Measurements from ENCODE around the gene CGB8. TPM values are rescaled to one million over a fixed set of nuclear protein-coding genes. Genes with fewer than 3 reads are reported as not detected.
"Not testable (repeated sequence)": the region's sequence is repeated elsewhere in the genome, so short reads cannot be mapped to it uniquely, and the experiment has no call there.

Gene CGB8
- total RNA-seq, 2 donors from 2014 or later = not detected

DNA sequence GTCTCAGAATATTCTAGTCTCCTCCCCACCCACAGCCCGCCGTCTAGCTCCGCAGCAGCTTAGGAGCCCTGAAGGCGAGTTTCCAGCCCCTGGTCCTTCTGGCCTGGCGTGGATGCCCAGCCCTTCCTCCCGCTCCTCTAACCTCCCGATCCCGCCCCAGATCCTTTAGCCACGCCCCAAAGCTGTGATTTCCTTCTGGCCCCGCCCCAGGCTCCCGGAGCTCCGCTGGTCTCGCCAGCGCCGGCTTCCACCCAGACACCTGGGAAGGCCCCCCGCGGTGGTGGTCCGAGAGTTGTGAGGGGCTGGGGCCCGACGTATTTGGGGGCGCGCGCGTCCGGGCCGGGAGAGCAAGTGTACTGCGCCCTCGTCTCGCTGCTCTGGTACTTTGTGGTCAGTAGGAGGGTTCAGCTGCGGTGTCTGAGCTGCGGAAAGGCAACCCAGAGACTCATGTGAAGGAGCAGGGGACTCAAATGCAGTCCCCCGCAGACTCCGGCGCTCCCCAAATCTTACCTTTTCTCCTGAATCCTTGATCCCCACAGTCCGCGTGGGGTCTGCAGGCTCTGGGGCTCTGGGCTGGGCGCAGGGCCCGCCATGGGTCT lies 8.8 kb upstream of the CGB8 start, which contains the start of gene CGB7:
Gene CGB7 (minus strand): TSS at position 114 of the 599 bp plus-strand sequence. CDS start 2,374 bp downstream, outside the sequence.
- 21 to 25% methylated on average over 13 to 38 of the region's 38 CpGs for WGBS, 2 experiments (ENCODE audit: insufficient coverage in 1 of 2, insufficient read length in 1 of 2)
- H3K9ac ChIP-seq (ENCODE audit: extremely low read depth, low read length, poor library complexity, severe bottlenecking) = no peak within 1 kb of the TSS
- TF ChIP-seq, protein P1, sequence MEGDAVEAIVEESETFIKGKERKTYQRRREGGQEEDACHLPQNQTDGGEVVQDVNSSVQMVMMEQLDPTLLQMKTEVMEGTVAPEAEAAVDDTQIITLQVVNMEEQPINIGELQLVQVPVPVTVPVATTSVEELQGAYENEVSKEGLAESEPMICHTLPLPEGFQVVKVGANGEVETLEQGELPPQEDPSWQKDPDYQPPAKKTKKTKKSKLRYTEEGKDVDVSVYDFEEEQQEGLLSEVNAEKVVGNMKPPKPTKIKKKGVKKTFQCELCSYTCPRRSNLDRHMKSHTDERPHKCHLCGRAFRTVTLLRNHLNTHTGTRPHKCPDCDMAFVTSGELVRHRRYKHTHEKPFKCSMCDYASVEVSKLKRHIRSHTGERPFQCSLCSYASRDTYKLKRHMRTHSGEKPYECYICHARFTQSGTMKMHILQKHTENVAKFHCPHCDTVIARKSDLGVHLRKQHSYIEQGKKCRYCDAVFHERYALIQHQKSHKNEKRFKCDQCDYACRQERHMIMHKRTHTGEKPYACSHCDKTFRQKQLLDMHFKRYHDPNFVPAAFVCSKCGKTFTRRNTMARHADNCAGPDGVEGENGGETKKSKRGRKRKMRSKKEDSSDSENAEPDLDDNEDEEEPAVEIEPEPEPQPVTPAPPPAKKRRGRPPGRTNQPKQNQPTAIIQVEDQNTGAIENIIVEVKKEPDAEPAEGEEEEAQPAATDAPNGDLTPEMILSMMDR (conservative IDR thresholded peaks at IDR 0.05) = no peak

DNA sequence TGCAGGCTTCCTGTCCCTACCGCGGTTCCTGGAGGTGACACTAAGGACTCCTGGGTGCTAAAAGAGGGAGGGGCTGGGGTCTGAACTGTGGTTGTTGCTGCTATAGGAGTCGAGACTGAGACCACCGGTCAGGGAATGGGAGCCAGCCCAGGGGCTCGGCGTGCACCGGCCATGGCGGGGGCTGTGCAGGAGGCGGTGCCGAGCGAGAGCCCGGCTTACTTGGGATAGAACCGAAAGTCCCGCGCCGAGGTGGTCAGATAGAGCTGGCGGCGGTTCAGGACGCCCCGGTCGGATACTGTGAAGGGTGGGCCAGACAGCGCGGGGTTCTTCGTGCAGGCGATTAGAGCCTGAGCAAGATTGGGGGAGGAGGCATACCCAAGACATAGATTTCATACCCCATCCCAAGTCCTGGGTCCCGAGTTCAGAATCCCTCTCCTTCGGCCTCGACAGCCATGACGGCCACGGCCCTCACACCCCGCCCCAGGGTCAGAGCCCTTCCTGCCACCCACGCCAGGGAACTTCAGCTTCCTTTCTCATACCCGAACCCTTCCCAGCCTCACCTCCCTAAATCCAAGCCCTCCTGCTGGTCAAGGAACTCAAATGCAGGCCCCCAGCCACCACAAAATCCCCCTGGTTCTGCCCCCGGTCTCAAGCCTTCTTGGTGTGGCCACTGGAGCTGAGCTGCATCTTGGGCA lies 8.1 kb upstream of the CGB8 start:
- not testable (repeated sequence) for H3K4me1 ChIP-seq (ENCODE audit: control insufficient read depth, insufficient read depth, low read length); H3K27ac ChIP-seq (ENCODE audit: low read depth, low read length); H3K36me3 Mint-ChIP-seq (ENCODE audit: low read depth); H3K9me3 ChIP-seq (ENCODE audit: control insufficient read depth, low read length); H3K36me3 ChIP-seq (ENCODE audit: control insufficient read depth, insufficient read depth, low read length); H3K9me3 Mint-ChIP-seq; H3K27ac Mint-ChIP-seq; H3K9ac ChIP-seq (ENCODE audit: extremely low read depth, low read length, poor library complexity, severe bottlenecking); H3K4me1 Mint-ChIP-seq
- Mint-ChIP-seq H3K4me3 (peak overlapping the region; percentile 52), H3K27me3 (ENCODE audit: insufficient read depth) (peaks cover 79% of the 10 kb centered on the region)
- peak; percentile 64 for DNase-seq
- Histone ChIP-seq H3K27me3 (ENCODE audit: control insufficient read depth, insufficient read depth, low read length, poor library complexity, severe bottlenecking) (peaks cover 48% of the 10 kb centered on the region), H3K4me3 (ENCODE audit: low read length) (peak overlapping the region; percentile 77)
- 17 to 20% methylated on average over 13 to 34 of the region's 34 CpGs for WGBS, 2 experiments (ENCODE audit: insufficient coverage in 1 of 2, insufficient read length in 1 of 2)

More for the DNA sequence above, 8.8 kb upstream of the CGB8 start, which contains the start of gene CGB7:
- H3K36me3 Mint-ChIP-seq (ENCODE audit: low read depth) = no peaks in the 10 kb centered on the region
- no peaks in the 10 kb centered on the region for H3K4me1 ChIP-seq (ENCODE audit: control insufficient read depth, insufficient read depth, low read length)
- H3K27ac ChIP-seq (ENCODE audit: low read depth, low read length) = no peak within 1 kb of the TSS
- peaks cover 48% of the 10 kb centered on the region for H3K27me3 ChIP-seq (ENCODE audit: control insufficient read depth, insufficient read depth, low read length, poor library complexity, severe bottlenecking)
- peak; percentile 93 for DNase-seq
- H3K4me3 ChIP-seq (ENCODE audit: low read length) = peak within 1 kb of the TSS; percentile 77
- H3K27me3 Mint-ChIP-seq (ENCODE audit: insufficient read depth) = peaks cover 81% of the 10 kb centered on the region
- H3K4me1 Mint-ChIP-seq = peaks cover 6% of the 10 kb centered on the region
- H3K4me3 Mint-ChIP-seq = peak within 1 kb of the TSS; percentile 52
- no peaks in the 10 kb centered on the region for H3K9me3 ChIP-seq (ENCODE audit: control insufficient read depth, low read length)
- H3K9me3 Mint-ChIP-seq = no peaks in the 10 kb centered on the region
- H3K36me3 ChIP-seq (ENCODE audit: control insufficient read depth, insufficient read depth, low read length) = no peaks in the 10 kb centered on the region
- H3K27ac Mint-ChIP-seq = no peak within 1 kb of the TSS

DNA sequence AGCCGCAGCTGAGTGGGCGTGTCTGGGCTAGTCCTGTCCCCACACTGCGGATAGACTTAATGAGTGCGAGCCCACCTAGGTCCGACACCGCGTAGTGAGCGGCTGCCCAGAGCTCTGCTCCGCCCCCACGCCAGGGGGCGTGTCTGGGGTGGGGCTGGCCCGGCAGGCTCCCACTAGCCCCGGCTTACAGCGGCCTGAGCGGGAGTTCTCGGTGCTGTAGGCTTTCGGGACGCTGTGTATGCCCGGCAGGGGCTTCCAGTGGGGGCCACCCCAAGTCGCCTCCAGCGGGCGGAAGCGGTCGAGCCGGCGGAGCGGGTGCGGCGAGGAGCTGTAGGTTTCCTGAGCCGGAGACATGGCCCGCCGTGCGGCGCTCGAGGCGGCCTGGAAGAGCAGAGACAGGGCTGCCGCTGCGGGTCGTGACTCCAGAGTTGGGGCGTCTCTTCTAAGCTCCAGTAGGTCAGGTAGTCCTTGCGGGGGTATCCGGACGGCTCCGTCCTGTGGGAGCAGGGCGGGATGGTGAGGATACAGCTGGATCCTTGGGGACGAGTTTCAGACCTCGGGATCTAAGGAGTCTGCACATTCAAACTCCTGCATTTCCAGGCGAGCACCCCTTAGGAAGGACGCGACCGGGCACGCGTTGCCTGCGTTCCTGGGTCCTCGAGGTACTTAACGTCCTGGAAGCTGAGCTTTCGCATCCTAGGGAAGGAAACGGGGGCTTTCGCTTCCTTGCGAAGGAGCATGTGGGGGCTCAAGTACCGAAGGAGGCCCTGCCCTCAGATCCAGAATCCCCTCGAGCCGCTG lies 7.4 kb upstream of the CGB8 start:
- H3K36me3 Mint-ChIP-seq (ENCODE audit: low read depth) = no peaks in the 10 kb centered on the region
- H3K4me1 Mint-ChIP-seq = peaks cover 6% of the 10 kb centered on the region
- DNase-seq = peak; percentile 89
- WGBS, 2 experiments (ENCODE audit: insufficient coverage in 1 of 2, insufficient read length in 1 of 2) = 3 to 5% methylated on average over 31 to 63 of the region's 63 CpGs
- no peak overlapping the region for H3K27ac ChIP-seq (ENCODE audit: low read depth, low read length)
- H3K4me3 Mint-ChIP-seq = peak overlapping the region; percentile 52
- no peak overlapping the region for H3K9ac ChIP-seq (ENCODE audit: extremely low read depth, low read length, poor library complexity, severe bottlenecking)
- H3K4me3 ChIP-seq (ENCODE audit: low read length) = peak overlapping the region; percentile 77
- TF ChIP-seq, protein P1 (conservative IDR thresholded peaks at IDR 0.05) = peak; percentile 50
- peaks cover 73% of the 10 kb centered on the region for H3K27me3 Mint-ChIP-seq (ENCODE audit: insufficient read depth)
- no peaks in the 10 kb centered on the region for H3K36me3 ChIP-seq (ENCODE audit: control insufficient read depth, insufficient read depth, low read length)
- peaks cover 48% of the 10 kb centered on the region for H3K27me3 ChIP-seq (ENCODE audit: control insufficient read depth, insufficient read depth, low read length, poor library complexity, severe bottlenecking)
- no peak overlapping the region for H3K27ac Mint-ChIP-seq
- H3K9me3 ChIP-seq (ENCODE audit: control insufficient read depth, low read length) = no peaks in the 10 kb centered on the region
- H3K4me1 ChIP-seq (ENCODE audit: control insufficient read depth, insufficient read depth, low read length) = no peaks in the 10 kb centered on the region
- no peaks in the 10 kb centered on the region for H3K9me3 Mint-ChIP-seq

DNA sequence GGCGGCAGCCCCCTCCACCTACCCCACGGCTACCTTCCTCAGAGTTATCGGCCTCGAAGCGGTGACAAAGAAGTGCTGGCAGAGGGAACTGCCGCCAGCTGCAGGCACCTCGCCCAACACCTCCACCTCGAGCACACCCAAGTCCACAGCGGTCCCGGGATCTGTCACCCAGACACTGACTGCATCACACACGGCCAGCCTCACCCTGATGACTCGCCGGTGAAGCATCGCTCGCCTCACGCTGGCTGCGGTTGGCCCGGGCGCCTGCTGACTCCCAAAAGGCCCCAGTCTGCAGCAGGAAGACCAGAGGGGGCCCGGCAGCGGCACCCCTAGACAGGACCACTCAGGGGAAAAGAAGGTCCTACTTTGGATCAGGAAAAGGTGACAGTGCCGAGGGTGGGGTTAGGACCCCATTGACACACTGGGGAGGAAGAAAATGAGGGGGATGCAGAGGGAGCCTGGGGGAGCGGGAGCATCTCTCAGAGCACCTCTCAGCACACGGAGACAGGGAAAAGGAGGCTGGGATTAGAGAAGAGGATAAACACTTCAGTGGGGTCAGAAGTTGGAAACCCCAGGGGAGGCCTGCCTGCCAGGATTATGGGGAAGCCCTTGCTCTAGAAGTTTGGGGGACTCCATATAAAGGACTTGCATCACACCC lies 1.6 kb upstream of the CGB8 start:
- H3K36me3 ChIP-seq (ENCODE audit: control insufficient read depth, insufficient read depth, low read length); H3K27ac ChIP-seq (ENCODE audit: low read depth, low read length); H3K4me3 ChIP-seq (ENCODE audit: low read length); H3K27me3 ChIP-seq (ENCODE audit: control insufficient read depth, insufficient read depth, low read length, poor library complexity, severe bottlenecking); H3K4me3 Mint-ChIP-seq; H3K36me3 Mint-ChIP-seq (ENCODE audit: low read depth); H3K27ac Mint-ChIP-seq; H3K4me1 ChIP-seq (ENCODE audit: control insufficient read depth, insufficient read depth, low read length); H3K9me3 Mint-ChIP-seq; H3K9ac ChIP-seq (ENCODE audit: extremely low read depth, low read length, poor library complexity, severe bottlenecking); H3K4me1 Mint-ChIP-seq; H3K9me3 ChIP-seq (ENCODE audit: control insufficient read depth, low read length): not testable (repeated sequence)
- peak; percentile 58 for DNase-seq
- peaks cover 28% of the 10 kb centered on the region for H3K27me3 Mint-ChIP-seq (ENCODE audit: insufficient read depth)
- WGBS, 2 experiments (ENCODE audit: insufficient coverage in 1 of 2, insufficient read length in 1 of 2) = 82 to 83% methylated on average over 17 to 24 of the region's 24 CpGs

DNA sequence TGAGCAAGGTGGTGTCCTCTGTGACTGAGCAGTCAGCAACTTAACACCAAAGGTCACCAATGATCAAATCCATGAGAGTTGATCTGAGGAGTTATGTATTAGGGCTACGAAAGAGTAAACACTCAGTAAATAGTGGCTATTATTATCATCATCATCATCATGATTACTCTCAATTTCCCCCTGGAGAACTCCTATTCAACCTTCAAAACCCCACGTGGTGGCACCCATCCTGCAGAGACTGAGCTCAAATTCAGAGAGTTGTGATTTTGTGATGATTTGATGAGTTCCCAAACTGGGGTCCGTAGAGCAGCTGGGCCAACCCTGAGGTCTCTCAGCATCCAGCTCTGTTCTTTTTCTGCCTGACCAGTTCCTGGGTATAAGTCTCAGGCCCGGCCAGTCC lies 923 bp upstream of the CGB8 start:
- H3K36me3 ChIP-seq (ENCODE audit: control insufficient read depth, insufficient read depth, low read length) = not testable (repeated sequence)

More for the DNA sequence above, 923 bp upstream of the CGB8 start:
- not testable (repeated sequence) for H3K9me3 ChIP-seq (ENCODE audit: control insufficient read depth, low read length); H3K9me3 Mint-ChIP-seq; H3K4me3 Mint-ChIP-seq; H3K36me3 Mint-ChIP-seq (ENCODE audit: low read depth); H3K27me3 ChIP-seq (ENCODE audit: control insufficient read depth, insufficient read depth, low read length, poor library complexity, severe bottlenecking); H3K27ac ChIP-seq (ENCODE audit: low read depth, low read length); DNase-seq; H3K4me1 ChIP-seq (ENCODE audit: control insufficient read depth, insufficient read depth, low read length); H3K4me1 Mint-ChIP-seq; H3K27ac Mint-ChIP-seq; H3K4me3 ChIP-seq (ENCODE audit: low read length); H3K9ac ChIP-seq (ENCODE audit: extremely low read depth, low read length, poor library complexity, severe bottlenecking)
- H3K27me3 Mint-ChIP-seq (ENCODE audit: insufficient read depth) = peaks cover 23% of the 10 kb centered on the region
- WGBS, 2 experiments (ENCODE audit: insufficient coverage in 1 of 2, insufficient read length in 1 of 2) = 80% methylated on average over 1 of the region's 4 CpGs; no CpG with 5 or more reads in 1 of the 2 experiments
